HL-60 (cell line): ENCODE measurements around the gene IL17RB.

Experiments
- CTCF ChIP-seq: IDR thresholded peaks from one replicate; pipeline ENCODE4 v1.5.1; 2011; ENCODE audit warnings: low read length, control low read depth, inconsistent platforms; ENCODE audit not compliant: insufficient read depth
- GABPA ChIP-seq: IDR thresholded peaks from 2 replicates; pipeline ENCODE4 v1.6.1; 2012; ENCODE audit warnings: low read depth
- POLR2AphosphoS5 ChIP-seq: IDR thresholded peaks from 2 replicates; pipeline ENCODE4 v1.6.1; 2012; ENCODE audit warnings: low read depth
- REST ChIP-seq: IDR thresholded peaks from 2 replicates; pipeline ENCODE4 v1.6.1; 2012; ENCODE audit warnings: low read depth; ENCODE audit not compliant: insufficient replicate concordance
- SPI1 ChIP-seq: IDR thresholded peaks from 2 replicates; pipeline ENCODE4 v1.6.1; 2012; ENCODE audit warnings: low read depth, mild to moderate bottlenecking, borderline replicate concordance

- TF ChIP-seq CTCF (no peak), GABPA (no peak), POLR2AphosphoS5 (no peak), REST (no peak), SPI1 (no peak)
Observed at GRCh38 chr3:53837331-53837730, 9.0 kb upstream of the IL17RB start.
